Liver (tissue), 3 donors: ENCODE data around the gene CACNA1B.

Experiments
- CTCF ChIP-seq: fragments of 150-350 bp; IDR thresholded peaks from 2 replicates; pipeline ENCODE4 v1.5.1; 2017; ENCODE audit warnings: improper control_type of control experiment, low read depth, low read length; ENCODE audit not compliant: missing input control
- EGR1 ChIP-seq, 2 donors: IDR thresholded peaks; 2 replicates each; pipeline ENCODE4 v1.6.1; 2016 to 2018; ENCODE audit warnings: antibody characterized with exemption in 2 of 2, low read depth in 2 of 2
- FOXA1 ChIP-seq: IDR thresholded peaks from 2 replicates; pipeline ENCODE4 v1.6.1; 2016; ENCODE audit warnings: antibody characterized with exemption
- GABPA ChIP-seq, 2 donors: IDR thresholded peaks in 1 of 2; conservative IDR thresholded peaks in 1 of 2; 2 replicates each; pipeline ENCODE4 v1.6.1; 2016; ENCODE audit warnings: antibody characterized with exemption in 2 of 2, mild to moderate bottlenecking in 1 of 2, moderate library complexity in 1 of 2
- JUND ChIP-seq, 2 donors: IDR thresholded peaks; 2 replicates each; pipeline ENCODE4 v1.6.1; 2016; ENCODE audit warnings: antibody characterized with exemption in 2 of 2
- MAX ChIP-seq: IDR thresholded peaks from 2 replicates; pipeline ENCODE4 v1.6.1; 2016; ENCODE audit warnings: antibody characterized with exemption
- RAD21 ChIP-seq, 2 donors: IDR thresholded peaks; 2 replicates each; pipeline ENCODE4 v1.6.1; 2016; ENCODE audit warnings: antibody characterized with exemption in 2 of 2, mild to moderate bottlenecking in 2 of 2
- REST ChIP-seq: IDR thresholded peaks from 2 replicates; pipeline ENCODE4 v1.6.1; 2016; ENCODE audit warnings: antibody characterized with exemption, mild to moderate bottlenecking
- RXRA ChIP-seq, 2 donors: IDR thresholded peaks; 2 replicates each; pipeline ENCODE4 v1.6.1; 2017 to 2018; ENCODE audit warnings: antibody characterized with exemption in 2 of 2, mild to moderate bottlenecking in 1 of 2
- SP1 ChIP-seq: IDR thresholded peaks from 2 replicates; pipeline ENCODE4 v1.6.1; 2018; ENCODE audit warnings: antibody characterized with exemption, mild to moderate bottlenecking
- TAF1 ChIP-seq: conservative IDR thresholded peaks from 2 replicates; pipeline ENCODE4 v1.6.1; 2016; ENCODE audit warnings: antibody characterized with exemption, mild to moderate bottlenecking
- ZBTB33 ChIP-seq: IDR thresholded peaks from 2 replicates; pipeline ENCODE4 v1.6.1; 2016; ENCODE audit warnings: antibody characterized with exemption
- TF ChIP-seq, protein P1 (sequence below): IDR thresholded peaks from 2 replicates; pipeline ENCODE4 v1.6.1; 2016; ENCODE audit warnings: antibody characterized with exemption
- donor health status: healthy.
- donor health status: healthy.

GRCh38 chr9:137851516-137852267 is 25.9 kb upstream of the CACNA1B start:
- TF ChIP-seq RXRA (IDR thresholded peaks at IDR 0.05) (no peak), CTCF (no peak), GABPA (IDR thresholded peaks at IDR 0.05 in 1 of 2, conservative IDR thresholded peaks at IDR 0.05 in 1 of 2) (no peak), MAX (no peak), SP1 (no peak), FOXA1 (no peak), RAD21 (IDR thresholded peaks at IDR 0.05) (no peak), REST (no peak), ZBTB33 (no peak), TAF1 (no peak), JUND (IDR thresholded peaks at IDR 0.05) (no peak), EGR1 (IDR thresholded peaks at IDR 0.05; ENCODE audit: low read depth in 2 of 2) (no peak)
- TF ChIP-seq, protein P1, sequence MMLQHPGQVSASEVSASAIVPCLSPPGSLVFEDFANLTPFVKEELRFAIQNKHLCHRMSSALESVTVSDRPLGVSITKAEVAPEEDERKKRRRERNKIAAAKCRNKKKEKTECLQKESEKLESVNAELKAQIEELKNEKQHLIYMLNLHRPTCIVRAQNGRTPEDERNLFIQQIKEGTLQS, result no peak
